Islet of Langerhans (tissue), 1 donor: Measurements from ENCODE around the gene LUZP1.

ENCODE experiments used
- FAIRE-seq: peaks from one replicate; lab custom pipeline; 2011; peaks lifted over from hg19 to GRCh38; lab: Jason Lieb, UNC

LUZP1 gene

DNA sequence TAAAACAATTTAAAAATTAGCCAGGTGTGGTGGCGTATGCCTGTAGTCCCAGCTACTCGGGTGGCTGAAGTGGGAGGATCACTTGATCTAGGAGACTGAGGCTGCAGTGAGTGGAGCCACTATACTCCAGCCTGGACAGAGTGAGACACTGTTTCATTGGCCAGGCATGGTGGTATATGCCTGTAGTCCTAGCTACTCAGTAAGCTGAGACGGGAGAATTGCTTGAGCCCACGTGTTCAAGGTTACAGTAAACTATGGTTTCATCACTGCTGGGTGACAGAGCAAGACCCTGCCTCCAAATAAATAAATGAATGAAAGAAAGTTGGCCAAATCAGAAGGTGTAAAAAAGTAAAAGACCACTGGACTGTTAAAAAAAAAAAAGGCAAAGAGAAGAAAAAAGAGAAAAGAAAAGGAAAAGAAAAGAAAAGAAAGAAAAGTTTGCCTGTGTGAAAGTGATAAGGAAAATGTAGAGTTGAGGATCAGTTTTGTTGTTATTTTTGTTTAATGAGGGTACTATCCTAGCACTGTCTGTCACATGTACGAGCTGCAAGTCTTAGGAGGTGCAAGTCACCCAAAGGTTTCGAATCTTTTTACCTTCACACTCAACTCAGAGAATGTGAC is 52.3 kb downstream of the LUZP1 start:
- no peak for FAIRE-seq

DNA sequence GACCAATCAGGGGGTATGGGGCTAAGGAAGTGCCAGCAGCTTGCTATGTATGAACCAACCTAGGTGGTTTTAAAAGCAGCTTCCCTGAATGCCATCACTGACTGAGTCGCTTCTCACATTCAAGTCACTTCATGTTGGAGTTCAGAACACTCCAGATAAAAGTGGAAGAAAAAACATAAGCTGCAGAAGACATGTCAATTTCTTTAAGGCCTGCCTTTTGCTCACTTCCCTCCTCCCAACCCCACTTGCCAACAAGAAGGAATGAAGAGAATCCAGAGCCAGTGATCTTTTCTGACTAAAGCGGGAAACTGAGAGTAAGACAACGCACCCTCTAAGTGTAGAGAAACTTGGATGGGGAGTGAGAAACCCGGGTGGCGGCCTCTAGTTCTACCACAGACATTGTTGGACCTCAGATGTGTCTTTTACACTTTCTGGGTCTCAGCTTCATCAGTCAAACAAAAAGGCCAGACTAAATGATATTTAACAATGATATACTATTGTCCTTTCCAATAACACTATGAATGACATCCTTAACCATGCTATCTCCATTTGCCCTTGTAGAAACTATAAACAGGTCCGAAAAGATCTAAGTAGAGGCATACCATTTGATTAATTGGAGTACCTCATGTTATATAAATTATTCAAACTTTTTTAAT is 54.1 kb downstream of the LUZP1 start:
- no peak for FAIRE-seq

GRCh38 chr1:23111600-23112535 is 56.8 kb downstream of the LUZP1 start:
- no peak for FAIRE-seq

GRCh38 chr1:23110391-23110790 is 58.3 kb downstream of the LUZP1 start:
- FAIRE-seq: no peak

- FAIRE-seq: no peak
Observed at GRCh38 chr1:23108918-23109533, 59.6 kb downstream of the LUZP1 start.

GRCh38 chr1:23103001-23103889 is 65.4 kb downstream of the LUZP1 start:
- no peak for FAIRE-seq

GRCh38 chr1:23102289-23102688 is 66.4 kb downstream of the LUZP1 start:
- no peak for FAIRE-seq

GRCh38 chr1:23101887-23102286 is 66.8 kb downstream of the LUZP1 start:
- FAIRE-seq: no peak

- no peak for FAIRE-seq
Observed at GRCh38 chr1:23101101-23101827, 67.4 kb downstream of the LUZP1 start.

- no peak for FAIRE-seq
Observed at GRCh38 chr1:23100074-23100748, 68.4 kb downstream of the LUZP1 start.

DNA sequence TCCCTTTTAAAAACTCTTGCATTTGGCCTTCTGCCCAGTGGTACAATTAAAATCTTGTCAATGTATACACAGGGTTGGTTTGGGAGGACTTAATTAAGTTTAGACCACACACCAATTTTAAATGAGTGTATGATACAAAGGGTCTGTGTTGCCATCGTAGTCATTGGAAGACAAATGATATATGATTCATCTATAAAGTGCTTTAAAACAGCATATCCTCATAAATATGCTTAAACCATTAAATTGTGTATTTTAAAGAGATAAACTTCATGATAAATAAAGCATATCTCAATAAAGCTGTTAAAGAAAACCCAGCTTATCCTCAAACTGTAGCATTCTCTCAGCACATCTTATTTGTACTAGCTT is 69.5 kb downstream of the LUZP1 start:
- no peak for FAIRE-seq

DNA sequence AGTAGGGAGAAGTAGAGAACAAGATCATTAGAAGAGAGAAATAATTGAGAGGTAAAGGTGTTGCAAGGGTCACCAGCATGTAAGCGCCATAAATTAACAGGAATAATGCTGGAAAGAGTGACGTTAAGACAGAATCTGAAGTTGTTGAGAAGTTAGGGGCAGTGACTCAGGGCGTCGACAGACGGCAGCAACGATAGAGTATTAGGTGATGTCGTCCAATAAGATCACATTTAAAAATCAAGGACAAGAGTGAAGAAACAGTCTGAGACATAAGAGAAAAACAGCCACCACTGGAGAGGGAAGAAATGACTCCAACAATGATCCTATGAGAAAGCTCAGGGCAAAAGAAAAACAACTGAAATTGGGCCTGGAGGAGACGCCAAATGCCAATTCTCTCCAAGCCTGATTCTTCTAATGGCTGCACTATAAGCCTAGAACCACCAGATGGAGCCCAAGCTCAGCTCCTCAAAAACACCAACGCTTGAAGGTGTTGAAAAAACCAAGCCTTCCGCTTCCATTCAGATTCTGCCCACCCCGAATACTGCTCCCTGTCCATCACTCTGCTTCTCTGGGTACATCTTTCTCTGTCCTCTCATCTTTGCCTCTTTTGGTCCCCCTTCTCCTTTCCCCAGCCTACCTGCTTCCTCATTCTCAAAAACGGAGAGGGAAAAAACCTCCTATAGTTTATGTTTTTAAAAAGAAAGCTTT is 70.0 kb downstream of the LUZP1 start:
- FAIRE-seq: no peak

GRCh38 chr1:23097316-23097715 is 71.3 kb downstream of the LUZP1 start:
- FAIRE-seq: no peak

GRCh38 chr1:23092447-23092846 is 76.2 kb downstream of the LUZP1 start:
- no peak for FAIRE-seq

DNA sequence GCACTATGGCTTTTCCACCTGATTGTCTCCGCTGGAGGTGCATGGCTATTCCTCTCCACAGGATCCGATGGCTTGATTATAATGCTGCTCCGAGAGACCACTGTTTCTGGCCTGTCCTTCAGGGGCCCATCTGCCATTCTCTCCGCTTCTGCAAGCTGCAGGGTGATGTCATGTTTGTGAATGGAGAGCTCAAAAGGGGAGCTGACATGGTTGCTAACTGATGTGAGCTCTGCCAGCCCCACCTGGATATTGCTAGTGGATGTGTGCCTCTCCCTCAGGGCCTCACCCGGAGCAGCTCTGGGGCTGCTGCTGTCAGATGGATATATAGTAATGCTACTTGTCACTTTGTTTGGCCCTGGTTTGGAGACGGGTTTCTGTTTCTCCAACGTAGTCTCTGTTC is 77.1 kb downstream of the LUZP1 start:
- no peak for FAIRE-seq

- no peak for FAIRE-seq
Observed at GRCh38 chr1:23090056-23090455, 78.6 kb downstream of the LUZP1 start.

GRCh38 chr1:23088027-23088426 is 80.6 kb downstream of the LUZP1 start:
- no peak for FAIRE-seq

DNA sequence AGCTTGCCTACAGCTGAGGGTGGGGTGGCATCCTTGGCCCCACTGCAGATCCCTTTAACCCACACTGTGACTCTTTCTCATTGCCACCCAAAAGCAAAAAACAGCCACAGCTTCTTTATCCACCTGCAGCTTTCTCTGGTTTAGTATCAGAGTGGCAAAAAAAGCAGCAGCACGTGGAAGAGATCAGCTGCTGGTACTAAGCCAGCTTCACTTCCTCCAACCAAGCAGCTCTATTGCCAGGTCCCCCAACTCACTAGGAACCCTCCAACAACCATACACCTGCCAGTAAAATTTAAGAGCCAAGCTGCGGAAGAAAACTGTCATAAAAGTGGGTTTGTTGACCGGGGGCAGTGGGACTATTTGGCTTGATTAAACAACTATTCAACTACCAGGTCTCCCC is 83.0 kb downstream of the LUZP1 start:
- no peak for FAIRE-seq

DNA sequence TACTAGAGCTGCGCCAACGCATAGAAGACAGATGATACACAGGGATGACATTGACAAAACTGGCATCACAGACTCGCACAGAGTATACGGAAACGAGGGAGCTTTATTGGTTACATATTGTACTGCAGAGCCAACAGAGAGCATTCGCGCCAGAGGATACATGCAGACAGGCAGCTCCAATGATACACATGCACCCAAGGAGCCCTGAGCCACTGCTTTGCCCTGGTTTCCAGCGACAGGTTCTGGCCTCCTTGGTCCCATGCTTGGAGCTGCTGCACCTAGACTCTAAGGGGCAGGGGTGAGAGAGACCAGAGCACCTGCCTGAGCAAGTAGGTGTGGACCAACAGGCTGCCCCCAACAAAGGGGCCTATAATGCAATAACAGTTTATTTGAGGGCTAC is 83.8 kb downstream of the LUZP1 start:
- FAIRE-seq: no peak
